ENCODE results near the gene PARD3B. TPM values are rescaled to one million over a fixed set of nuclear protein-coding genes. Genes with fewer than 3 reads are reported as not detected.

The PARD3B gene
- total RNA-seq, 1 donor from 2014 or later, result 23.8 TPM

DNA sequence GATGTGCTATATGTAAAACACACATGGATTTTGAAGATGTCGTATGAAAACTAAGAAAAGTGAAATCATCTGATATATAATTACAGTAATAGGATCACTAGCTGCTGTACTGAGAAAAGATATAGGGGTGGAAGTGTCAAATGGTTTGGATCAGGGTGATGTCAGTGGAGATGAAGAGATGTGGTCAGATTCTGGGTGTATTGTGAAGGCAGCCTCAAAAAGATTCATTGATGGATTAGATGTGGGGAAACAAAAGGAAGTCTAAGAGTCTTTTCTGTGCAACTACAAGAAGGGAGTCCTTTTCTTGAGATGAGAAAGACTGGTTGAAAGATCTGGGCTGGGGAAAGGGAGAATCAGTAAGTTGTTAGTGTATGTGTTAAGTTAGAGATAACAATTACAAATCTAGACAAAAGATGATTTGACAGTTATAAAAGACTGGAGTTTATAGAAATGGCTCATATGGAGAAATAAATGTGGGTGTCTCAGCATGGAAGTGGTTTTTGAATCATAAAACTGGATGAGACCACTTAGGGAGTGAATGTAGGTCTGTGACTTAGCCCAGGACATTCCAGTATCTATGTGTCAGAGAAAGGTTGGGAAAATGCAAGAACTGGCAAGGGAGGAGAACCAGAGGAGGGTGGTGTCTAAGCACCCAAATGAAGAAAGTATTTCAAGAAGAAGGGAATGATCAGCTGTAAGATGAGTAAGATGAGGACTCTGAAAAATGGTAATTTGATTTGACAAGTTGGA is 347.4 kb downstream of the PARD3B start:
- TF ChIP-seq, protein P1, sequence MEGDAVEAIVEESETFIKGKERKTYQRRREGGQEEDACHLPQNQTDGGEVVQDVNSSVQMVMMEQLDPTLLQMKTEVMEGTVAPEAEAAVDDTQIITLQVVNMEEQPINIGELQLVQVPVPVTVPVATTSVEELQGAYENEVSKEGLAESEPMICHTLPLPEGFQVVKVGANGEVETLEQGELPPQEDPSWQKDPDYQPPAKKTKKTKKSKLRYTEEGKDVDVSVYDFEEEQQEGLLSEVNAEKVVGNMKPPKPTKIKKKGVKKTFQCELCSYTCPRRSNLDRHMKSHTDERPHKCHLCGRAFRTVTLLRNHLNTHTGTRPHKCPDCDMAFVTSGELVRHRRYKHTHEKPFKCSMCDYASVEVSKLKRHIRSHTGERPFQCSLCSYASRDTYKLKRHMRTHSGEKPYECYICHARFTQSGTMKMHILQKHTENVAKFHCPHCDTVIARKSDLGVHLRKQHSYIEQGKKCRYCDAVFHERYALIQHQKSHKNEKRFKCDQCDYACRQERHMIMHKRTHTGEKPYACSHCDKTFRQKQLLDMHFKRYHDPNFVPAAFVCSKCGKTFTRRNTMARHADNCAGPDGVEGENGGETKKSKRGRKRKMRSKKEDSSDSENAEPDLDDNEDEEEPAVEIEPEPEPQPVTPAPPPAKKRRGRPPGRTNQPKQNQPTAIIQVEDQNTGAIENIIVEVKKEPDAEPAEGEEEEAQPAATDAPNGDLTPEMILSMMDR (IDR thresholded peaks at IDR 0.05), result no peak
- Histone ChIP-seq H3K4me1 (no peaks in the 10 kb centered on the region), H3K9me3 (no peaks in the 10 kb centered on the region), H3K27me3 (ENCODE audit: low read depth) (no peaks in the 10 kb centered on the region), H3K27ac (no peak overlapping the region), H3K36me3 (no peaks in the 10 kb centered on the region), H3K4me3 (no peak overlapping the region)
- no peak for ATAC-seq
- no peak for DNase-seq
- intact Hi-C loops (cut with DNase I), result no loop called here

DNA sequence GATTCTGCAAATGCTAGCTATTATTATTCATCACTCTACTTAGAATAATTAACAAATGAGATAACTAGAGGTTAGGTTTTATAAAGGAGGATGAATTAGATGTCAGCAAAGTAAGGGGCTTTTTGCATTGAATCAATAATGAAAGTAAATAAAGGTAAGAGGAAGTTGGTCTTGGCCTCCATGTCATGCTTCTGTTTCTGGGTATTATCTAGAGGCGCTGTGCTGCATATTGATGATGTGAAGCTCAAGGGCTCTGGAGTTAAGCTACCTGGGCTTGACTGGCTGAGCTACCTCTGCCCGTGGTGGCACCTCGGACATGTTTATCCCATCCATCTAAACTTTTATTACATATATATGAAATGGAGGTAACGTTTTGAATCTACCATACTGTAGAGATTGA is 350.9 kb downstream of the PARD3B start:
- H3K27ac ChIP-seq, result no peak overlapping the region
- no peak for DNase-seq
- no peaks in the 10 kb centered on the region for H3K4me1 ChIP-seq
- H3K36me3 ChIP-seq, result no peaks in the 10 kb centered on the region
- H3K27me3 ChIP-seq (ENCODE audit: low read depth), result no peaks in the 10 kb centered on the region
- TF ChIP-seq, protein P1 (IDR thresholded peaks at IDR 0.05), result no peak
- no peak for ATAC-seq
- intact Hi-C loops (cut with DNase I), result no loop called here
- H3K9me3 ChIP-seq, result no peaks in the 10 kb centered on the region
- H3K4me3 ChIP-seq, result no peak overlapping the region

DNA sequence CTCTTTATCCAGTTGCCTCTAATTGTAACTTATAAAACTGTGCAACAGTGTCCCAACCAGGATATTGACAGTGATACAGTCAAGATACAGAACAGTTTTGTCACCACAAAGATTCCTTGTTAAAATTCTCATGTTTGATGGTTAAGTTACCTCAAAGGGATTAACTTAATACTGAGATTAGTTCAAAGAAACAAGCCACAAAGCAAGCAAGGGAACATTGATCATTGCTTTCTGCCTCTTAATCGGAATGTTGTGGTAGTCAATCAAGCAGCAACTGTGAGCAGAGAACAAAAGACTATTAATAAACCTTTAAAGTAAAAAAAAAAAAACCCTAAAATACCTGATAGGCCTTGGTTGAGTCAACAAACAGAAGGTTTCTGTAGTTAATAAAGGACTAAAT is 352.3 kb downstream of the PARD3B start:
- intact Hi-C loops (cut with DNase I), result no loop called here
- no peak for ATAC-seq

DNA sequence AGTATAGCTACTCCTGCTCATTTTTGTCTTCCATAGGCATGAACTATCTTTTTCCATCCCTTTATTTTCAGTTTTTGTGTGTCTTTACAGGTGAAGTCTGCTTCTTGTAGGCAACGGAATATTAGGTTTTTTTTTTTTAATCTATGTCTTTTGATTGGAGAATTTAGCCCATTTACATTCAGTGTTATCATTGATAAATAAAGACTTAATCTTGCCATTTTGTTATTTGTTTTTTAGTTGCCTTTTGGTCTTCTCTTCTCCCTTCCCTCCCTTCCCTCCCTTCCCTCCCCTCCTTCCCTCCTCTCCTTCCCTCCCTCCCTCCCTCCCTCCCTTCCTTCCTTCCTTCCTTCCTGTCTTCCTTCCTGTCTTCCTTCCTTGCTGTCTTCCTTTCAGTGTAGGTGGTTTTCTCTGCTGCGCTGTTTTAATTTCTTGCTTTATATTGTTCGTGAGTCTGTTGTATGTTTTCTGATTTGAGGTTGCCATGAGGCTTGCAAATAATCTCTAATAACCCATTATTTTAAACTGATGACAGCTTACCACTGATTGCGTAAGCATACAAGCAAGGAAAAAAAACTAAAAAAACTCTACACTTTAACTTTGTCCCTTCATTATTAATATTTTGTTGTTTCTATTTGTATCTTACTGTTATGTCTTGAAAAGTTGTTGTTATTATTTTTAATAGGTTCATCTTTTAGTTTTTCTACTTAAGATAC is 353.8 kb downstream of the PARD3B start:
- no peak for DNase-seq
- no peak for ATAC-seq
- Histone ChIP-seq H3K9me3 (no peaks in the 10 kb centered on the region), H3K4me3 (no peak overlapping the region), H3K4me1 (no peaks in the 10 kb centered on the region), H3K36me3 (no peaks in the 10 kb centered on the region), H3K27me3 (ENCODE audit: low read depth) (no peaks in the 10 kb centered on the region), H3K27ac (no peak overlapping the region)
- intact Hi-C loops (cut with DNase I), result no loop called here
- TF ChIP-seq, protein P1 (IDR thresholded peaks at IDR 0.05), result no peak

More for the DNA sequence above, 352.3 kb downstream of the PARD3B start:
- Histone ChIP-seq H3K4me1 (no peaks in the 10 kb centered on the region), H3K36me3 (no peaks in the 10 kb centered on the region), H3K27me3 (ENCODE audit: low read depth) (no peaks in the 10 kb centered on the region), H3K9me3 (no peaks in the 10 kb centered on the region), H3K4me3 (no peak overlapping the region), H3K27ac (no peak overlapping the region)
- no peak for DNase-seq
- TF ChIP-seq, protein P1 (IDR thresholded peaks at IDR 0.05), result no peak

DNA sequence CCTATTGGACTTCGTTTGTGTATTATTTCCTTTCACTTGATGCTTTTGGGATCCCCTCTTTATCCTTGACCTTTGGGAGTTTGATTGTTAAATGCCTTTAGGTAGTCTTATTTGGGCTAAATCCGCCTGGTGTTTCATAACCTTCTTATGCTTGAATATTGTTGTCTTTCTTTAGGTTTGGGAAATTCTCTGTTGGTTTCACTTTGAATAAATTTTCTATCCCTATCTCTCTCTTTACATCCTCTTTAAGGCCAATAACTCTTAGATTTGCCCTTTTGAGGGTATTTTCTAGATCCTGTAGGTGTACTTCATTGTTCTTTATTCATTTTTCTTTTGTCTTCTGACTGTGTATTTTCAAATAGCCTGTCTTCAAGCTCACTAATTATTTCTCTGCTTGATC is 354.7 kb downstream of the PARD3B start:
- Histone ChIP-seq H3K4me1 (no peaks in the 10 kb centered on the region), H3K27ac (no peak overlapping the region), H3K4me3 (no peak overlapping the region), H3K36me3 (no peaks in the 10 kb centered on the region), H3K9me3 (no peaks in the 10 kb centered on the region), H3K27me3 (ENCODE audit: low read depth) (no peaks in the 10 kb centered on the region)
- TF ChIP-seq, protein P1 (IDR thresholded peaks at IDR 0.05), result no peak
- intact Hi-C loops (cut with DNase I), result no loop called here
- DNase-seq (no peak), ATAC-seq (no peak)

All from lower lobe of right lung (tissue), 2 donors.